GM12865 (cell line): ENCODE results near the gene ECT2.
A peak's percentile ranks its signal among the peaks of the same experiment; 100 is the strongest.

ENCODE experiments used
- DNase-seq: peaks from one replicate; pipeline ENCODE4 v3.0.0; 2010; ENCODE audit warnings: low read depth
- H3K4me3 ChIP-seq: 2 replicates; pipeline ENCODE4 v1.5.1; 2011; ENCODE audit warnings: mild to moderate bottlenecking, low read depth, low read length, control low read depth
- CTCF ChIP-seq: IDR thresholded peaks from 2 replicates; pipeline ENCODE4 v1.5.1; 2011; ENCODE audit warnings: low read length, control low read depth, low read depth, inconsistent platforms; ENCODE audit not compliant: insufficient read depth; ENCODE audit errors: missing control alignments

Gene ECT2

GRCh38 chr3:172707030-172707429, 43.5 kb upstream of the ECT2 start:
- DNase-seq = no peak
- TF ChIP-seq CTCF = no peak
- H3K4me3 ChIP-seq = no peak overlapping the region

GRCh38 chr3:172707967-172708366, 42.6 kb upstream of the ECT2 start:
- no peak for DNase-seq
- no peak for TF ChIP-seq CTCF
- no peak overlapping the region for H3K4me3 ChIP-seq

- DNase-seq = no peak
- H3K4me3 ChIP-seq = no peak overlapping the region
- no peak for TF ChIP-seq CTCF
Measured at GRCh38 chr3:172708921-172709773, 41.4 kb upstream of the ECT2 start.

GRCh38 chr3:172709774-172710663, 40.5 kb upstream of the ECT2 start:
- peak overlapping the region; percentile 84 for H3K4me3 ChIP-seq
- peak; percentile 15 for DNase-seq
- TF ChIP-seq CTCF = no peak

GRCh38 chr3:172710664-172711453, 39.7 kb upstream of the ECT2 start, which contains the start of gene NCEH1:
NCEH1 (minus strand) TSS chr3:172711067; CDS start chr3:172710984, 83 bp downstream.
- H3K4me3 ChIP-seq = peak within 1 kb of the TSS; percentile 84
- TF ChIP-seq CTCF = peak; percentile 82
- peak; percentile 96 for DNase-seq

GRCh38 chr3:172711454-172711795, 39.1 kb upstream of the ECT2 start:
- peak overlapping the region; percentile 84 for H3K4me3 ChIP-seq
- peak; percentile 26 for DNase-seq
- TF ChIP-seq CTCF = no peak
